GM18858 (cell line): ENCODE results near the gene TVP23C.
"Not testable (repeated sequence)": the region's sequence is repeated elsewhere in the genome, so short reads cannot be mapped to it uniquely, and the experiment has no call there.

Experiments used
- ATAC-seq: cut with Tn5 transposase; IDR thresholded peaks from one replicate; pipeline ENCODE4 v1.9.1; 2021; ENCODE audit not compliant: unreplicated experiment

TVP23C gene

GRCh38 chr17:15563375-15563857 is at the start of gene TVP23C:
Gene TVP23C (minus strand): TSS chr17:15563483. CDS start chr17:15563448, 35 bp downstream.
- ATAC-seq = not testable (repeated sequence)

GRCh38 chr17:15592960-15593359 is 29.7 kb upstream of the TVP23C start:
- ATAC-seq = not testable (repeated sequence)

GRCh38 chr17:15591986-15592385 is 28.7 kb upstream of the TVP23C start:
- ATAC-seq = not testable (repeated sequence)

- not testable (repeated sequence) for ATAC-seq
These were observed 27.6 kb upstream of the TVP23C start for GRCh38 chr17:15590844-15591243.

- ATAC-seq = not testable (repeated sequence)
These were observed 26.6 kb upstream of the TVP23C start for GRCh38 chr17:15589544-15590536.

GRCh38 chr17:15588017-15588416 is 24.7 kb upstream of the TVP23C start:
- ATAC-seq = not testable (repeated sequence)

GRCh38 chr17:15583313-15583712 is 20.0 kb upstream of the TVP23C start:
- ATAC-seq = not testable (repeated sequence)

- not testable (repeated sequence) for ATAC-seq
These were observed 18.2 kb upstream of the TVP23C start for GRCh38 chr17:15581462-15581861.

- ATAC-seq = not testable (repeated sequence)
These were observed 13.6 kb upstream of the TVP23C start for GRCh38 chr17:15576848-15577247.

GRCh38 chr17:15574660-15575059 is 11.4 kb upstream of the TVP23C start:
- not testable (repeated sequence) for ATAC-seq

- ATAC-seq = not testable (repeated sequence)
These were observed 10.6 kb upstream of the TVP23C start for GRCh38 chr17:15573870-15574269.

GRCh38 chr17:15562613-15563374 is 489 bp downstream of the TVP23C start:
- not testable (repeated sequence) for ATAC-seq

- ATAC-seq = not testable (repeated sequence)
These were observed 1.8 kb downstream of the TVP23C start for GRCh38 chr17:15561439-15561838.

GRCh38 chr17:15558403-15559105 is 4.7 kb downstream of the TVP23C start:
- ATAC-seq = not testable (repeated sequence)

GRCh38 chr17:15557334-15557832 is 5.9 kb downstream of the TVP23C start:
- ATAC-seq = not testable (repeated sequence)

GRCh38 chr17:15552932-15553331 is 10.4 kb downstream of the TVP23C start:
- not testable (repeated sequence) for ATAC-seq

- not testable (repeated sequence) for ATAC-seq
These were observed 13.7 kb downstream of the TVP23C start for GRCh38 chr17:15549552-15549951.

GRCh38 chr17:15546604-15547003 is 16.7 kb downstream of the TVP23C start:
- not testable (repeated sequence) for ATAC-seq

GRCh38 chr17:15540371-15541219 is 22.7 kb downstream of the TVP23C start:
- ATAC-seq = not testable (repeated sequence)
